Right lobe of liver (tissue), 6 donors: Measurements from ENCODE around the gene P2RY8. TPM values are rescaled to one million over a fixed set of nuclear protein-coding genes. Genes with fewer than 3 reads are reported as not detected.
"Not testable (repeated sequence)": the region's sequence is repeated elsewhere in the genome, so short reads cannot be mapped to it uniquely, and the experiment has no call there.

Experiments
- ATAC-seq, 4 donors: fragments of 200-7000 bp; cut with Tn5 transposase; one replicate each; pipeline ENCODE4 v1.9.1; 2020; ENCODE audit warnings: mild to moderate bottlenecking in 4 of 4, moderate library complexity in 4 of 4
- DNase-seq, 3 donors: peaks; one replicate each; pipeline ENCODE4 v3.0.0-alpha.2; 2020
- H3K27ac ChIP-seq, 3 donors: fragments of 200-600 bp; one replicate each; pipeline ENCODE4 v1.8.0; 2022
- H3K27me3 ChIP-seq, 2 donors: fragments of 200-600 bp; one replicate each; pipeline ENCODE4 v1.8.0; 2022
- H3K36me3 ChIP-seq, 4 donors: fragments of 200-600 bp; sonication (generic) in 1 of 4; one replicate each; pipeline versions ENCODE4 v1.5.1 to v1.8.0; 2017 to 2022; ENCODE audit warnings: control low read depth in 1 of 4
- H3K4me1 ChIP-seq, 4 donors: fragments of 200-600 bp; sonication (generic) in 1 of 4; one replicate each; pipeline versions ENCODE4 v1.5.1 to v1.8.0; 2017 to 2022; ENCODE audit warnings: control low read depth in 1 of 4
- H3K4me3 ChIP-seq, 3 donors: fragments of 200-600 bp; one replicate each; pipeline ENCODE4 v1.8.0; 2022
- H3K9me3 ChIP-seq, 4 donors: fragments of 200-600 bp; sonication (generic) in 1 of 4; one replicate each; pipeline versions ENCODE4 v1.5.1 to v1.8.0; 2017 to 2022; ENCODE audit warnings: control low read depth in 1 of 4
- CTCF ChIP-seq, 4 donors: fragments of 200-600 bp in 3 of 4; fragments of 450-650 bp in 1 of 4; IDR thresholded peaks; one replicate each; pipeline versions ENCODE4 v1.5.1 to v1.8.0; 2016 to 2022; ENCODE audit warnings: antibody characterized with exemption in 4 of 4, mild to moderate bottlenecking in 2 of 4
- POLR2A ChIP-seq: fragments of 450-650 bp; IDR thresholded peaks from one replicate; pipeline ENCODE4 v1.6.1; 2017; ENCODE audit warnings: antibody characterized with exemption, mild to moderate bottlenecking
- WGBS: methylation state at CpG from one replicate; pipeline ENCODE4 v1.1.6; 2018; ENCODE audit warnings: low coverage, low lambda C conversion rate; ENCODE audit not compliant: insufficient coverage; ENCODE audit errors: missing lambda C conversion rate; 5-methylcytosine and 5-hydroxymethylcytosine counted together
- intact Hi-C, 2 donors: fragments of 100-400 bp; cut with DNase I; formaldehyde crosslinking; loops; one replicate each; pipeline versions ENCODE4 v1.11.2 to v1.14.1; 2022
- total RNA-seq, 6 experiments: library from RNA; depleted of rRNA in 2 of 6; stranded (reverse); fragments of >200 nt in 2 of 6; fragmentation: NEBNext Ultra II Directional in 3 of 6; extraction: Animal tissue kit (Norgen Biotek cat#: 25700) in 3 of 6; gene quantifications; one replicate each; pipeline versions ENCODE4 v1.1.0 to v1.2.4, GENCODE V29; 2016 to 2023
- donor health status: DM: no; HTN: yes; CAD: no.
- donor health status: DM: no; HTN: no; CAD: no.
- donor health status: DM: no; HTN: no; CAD: no.
- donor health status: DM: no; HTN: yes; CAD: no.
- donor health status: DM: no; HTN: yes; CAD: no.

The P2RY8 gene
- total RNA-seq, 6 experiments from 2014 or later, result 0.37 to 0.87 (median 0.73) TPM

- Histone ChIP-seq H3K27me3 (no peaks in the 10 kb centered on the region), H3K4me3 (no peak overlapping the region), H3K4me1 (no peaks in the 10 kb centered on the region), H3K27ac (no peak overlapping the region), H3K9me3 (no peaks in the 10 kb centered on the region), H3K36me3 (no peaks in the 10 kb centered on the region)
- DNase-seq (peak in 1 of 3 donors; percentile 37), ATAC-seq (no peak)
- TF ChIP-seq CTCF (IDR thresholded peaks at IDR 0.05) (no peak), POLR2A (no peak)
- intact Hi-C loops, result no loop called here
- WGBS, result 93% methylated on average over 8 of the region's 9 CpGs
Observed at GRCh38 chrX:1449036-1449822, 87.8 kb downstream of the P2RY8 start.

GRCh38 chrX:1448573-1449001, 88.4 kb downstream of the P2RY8 start:
- intact Hi-C loops, H3K27ac ChIP-seq, H3K36me3 ChIP-seq, H3K4me1 ChIP-seq, H3K9me3 ChIP-seq, H3K4me3 ChIP-seq, H3K27me3 ChIP-seq, ATAC-seq: not testable (repeated sequence)
- WGBS, result 94% methylated on average over 3 of the region's 5 CpGs
- peak in 1 of 3 donors; percentile 11 for DNase-seq

- H3K27ac ChIP-seq, ATAC-seq, H3K36me3 ChIP-seq, H3K4me3 ChIP-seq, H3K9me3 ChIP-seq, H3K4me1 ChIP-seq, intact Hi-C loops, H3K27me3 ChIP-seq: not testable (repeated sequence)
- DNase-seq, result peak in 2 of 3 donors; percentile 7 to 10
- 100% methylated on average over 6 of the region's 8 CpGs for WGBS
Observed at GRCh38 chrX:1447969-1448572, 88.9 kb downstream of the P2RY8 start.

GRCh38 chrX:1446984-1447968, 89.7 kb downstream of the P2RY8 start:
- H3K4me1 ChIP-seq, H3K27me3 ChIP-seq, H3K9me3 ChIP-seq, H3K36me3 ChIP-seq, H3K27ac ChIP-seq, intact Hi-C loops, H3K4me3 ChIP-seq: not testable (repeated sequence)
- DNase-seq, result peak in 2 of 3 donors; percentile 15 to 18
- ATAC-seq, result peak in 1 of 4 donors; percentile 40
- 89% methylated on average over 9 of the region's 13 CpGs for WGBS

- no peak for TF ChIP-seq POLR2A
- TF ChIP-seq CTCF (IDR thresholded peaks at IDR 0.05), result no peak
- H3K9me3 ChIP-seq, result no peaks in the 10 kb centered on the region
- peak in 2 of 3 donors; percentile 14 to 17 for DNase-seq
Observed at GRCh38 chrX:1444561-1445500, 92.2 kb downstream of the P2RY8 start.

More at GRCh38 chrX:1444561-1445500, 92.2 kb downstream of the P2RY8 start:
- Histone ChIP-seq H3K27me3 (no peaks in the 10 kb centered on the region), H3K4me1 (no peaks in the 10 kb centered on the region), H3K4me3 (no peak overlapping the region), H3K36me3 (no peaks in the 10 kb centered on the region), H3K27ac (no peak overlapping the region)
- no peak for ATAC-seq
- intact Hi-C loops, result no loop called here
- 93% methylated on average over 16 of the region's 19 CpGs for WGBS
